ENCODE measurements around the gene SULT4A1.

- TF ChIP-seq CTCF (conservative IDR thresholded peaks at IDR 0.05; ENCODE audit: low read depth in 2 of 2) (no peak), POLR2AphosphoS5 (IDR thresholded peaks at IDR 0.05; ENCODE audit: low read depth) (no peak), EZH2phosphoT487 (IDR thresholded peaks at IDR 0.05; ENCODE audit: unreplicated experiment) (no peak), EZH2 (IDR thresholded peaks at IDR 0.05; ENCODE audit: low read depth, unreplicated experiment) (no peak)
These were observed 7.5 kb downstream of the SULT4A1 start for GRCh38 chr22:43854786-43855271.

Data from GM23338 (cell line).